Forelimb muscle (tissue), 1 donor: ENCODE measurements around the gene LRRC49. TPM values are rescaled to one million over a fixed set of nuclear protein-coding genes. Genes with fewer than 3 reads are reported as not detected.
"Not testable (repeated sequence)": the region's sequence is repeated elsewhere in the genome, so short reads cannot be mapped to it uniquely, and the experiment has no call there.

ENCODE experiments used
- DNase-seq: peaks from one replicate; pipeline ENCODE4 v3.0.0-alpha.2; 2013; ENCODE audit warnings: low read depth
- polyA plus RNA-seq: library from polyadenylated mRNA; unstranded; fragments of 120-200 nt; gene quantifications from one replicate; pipeline ENCODE4 v1.2.1, GENCODE V29; 2013; ENCODE audit not compliant: insufficient read length

Gene LRRC49
- polyA plus RNA-seq, 1 donor: 6.0 TPM

DNA sequence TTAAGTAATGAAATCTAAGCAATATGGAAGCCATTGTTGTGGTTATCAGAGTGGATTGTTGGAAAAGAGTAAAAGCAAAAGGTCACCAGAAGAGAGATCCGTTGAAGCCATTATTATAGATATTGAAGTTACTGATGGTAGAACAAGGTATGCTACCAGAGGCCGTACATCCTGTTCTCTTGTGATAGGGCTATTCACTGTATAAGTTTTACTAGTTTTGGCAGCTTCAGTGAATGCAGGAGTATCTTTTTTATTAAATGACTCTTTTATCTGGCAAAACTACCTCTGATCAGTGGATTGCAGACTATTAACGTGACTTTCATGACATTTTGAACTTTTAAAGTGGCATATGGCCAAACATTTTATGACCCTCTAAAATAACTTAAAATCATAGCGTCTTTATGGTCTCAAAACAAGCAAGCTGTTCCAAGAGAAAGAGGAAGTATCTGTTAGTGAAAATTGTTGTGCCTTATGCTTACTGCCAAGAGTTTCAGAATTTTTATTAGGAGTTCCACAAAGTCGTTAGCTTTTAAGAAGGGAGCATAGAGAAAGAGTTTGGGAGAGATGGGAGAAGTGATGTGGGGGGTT, 102.9 kb downstream of the LRRC49 start:
- DNase-seq: no peak

DNA sequence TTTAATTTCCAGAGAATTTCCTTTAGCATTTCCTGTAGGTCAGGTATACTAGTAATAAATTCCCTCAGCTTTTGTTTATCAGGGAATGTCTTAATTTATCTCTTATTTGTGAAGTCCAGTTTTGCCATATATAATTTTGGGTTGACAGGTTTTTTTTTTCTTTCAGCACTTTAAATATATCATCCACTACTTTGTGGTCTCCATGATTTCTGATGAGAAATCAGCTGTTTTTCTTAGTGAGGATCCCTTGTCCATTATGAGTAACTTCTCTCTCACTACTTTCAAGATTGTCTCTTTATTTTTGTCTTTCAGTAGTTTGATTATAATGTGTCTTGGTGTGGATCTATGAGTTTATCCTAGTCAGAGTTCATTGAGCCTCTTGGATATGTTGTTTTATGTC, 105.7 kb downstream of the LRRC49 start:
- DNase-seq: no peak

DNA sequence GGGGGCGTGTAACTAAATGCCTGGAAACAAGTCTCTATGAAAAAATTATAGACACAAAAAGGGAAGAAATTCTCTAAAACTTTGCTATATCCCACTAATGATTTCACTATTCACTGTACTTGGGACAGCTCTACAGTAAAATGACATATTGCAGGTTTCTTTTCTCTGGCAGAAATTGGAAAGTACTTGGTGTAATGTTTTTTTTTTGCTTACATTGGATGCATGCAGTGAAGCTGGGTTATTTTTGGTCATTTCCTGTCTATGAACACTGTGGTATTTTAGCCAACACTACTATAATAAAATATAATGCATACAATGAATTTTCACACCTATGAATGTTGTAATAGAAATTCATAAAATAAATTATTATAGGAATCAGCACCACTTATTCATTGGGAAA, 109.7 kb downstream of the LRRC49 start:
- no peak for DNase-seq

DNA sequence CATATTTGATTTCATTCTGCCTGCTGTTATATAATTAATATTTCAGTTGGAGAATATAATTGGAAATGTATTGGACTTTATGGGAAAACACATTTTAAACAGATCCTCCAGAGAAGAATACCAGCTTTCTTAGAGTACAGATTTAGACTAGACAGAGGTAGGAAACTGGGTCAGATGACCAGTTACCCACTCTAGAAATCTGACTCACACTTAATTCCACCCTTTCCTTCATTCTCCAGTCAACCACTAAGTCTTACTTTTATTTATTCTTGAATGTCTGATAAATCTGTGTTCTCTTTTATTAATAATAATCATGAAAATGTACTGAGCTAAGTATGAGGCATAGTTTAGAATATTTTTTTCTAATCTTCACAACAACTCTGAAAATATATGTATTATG, 110.7 kb downstream of the LRRC49 start:
- no peak for DNase-seq

DNA sequence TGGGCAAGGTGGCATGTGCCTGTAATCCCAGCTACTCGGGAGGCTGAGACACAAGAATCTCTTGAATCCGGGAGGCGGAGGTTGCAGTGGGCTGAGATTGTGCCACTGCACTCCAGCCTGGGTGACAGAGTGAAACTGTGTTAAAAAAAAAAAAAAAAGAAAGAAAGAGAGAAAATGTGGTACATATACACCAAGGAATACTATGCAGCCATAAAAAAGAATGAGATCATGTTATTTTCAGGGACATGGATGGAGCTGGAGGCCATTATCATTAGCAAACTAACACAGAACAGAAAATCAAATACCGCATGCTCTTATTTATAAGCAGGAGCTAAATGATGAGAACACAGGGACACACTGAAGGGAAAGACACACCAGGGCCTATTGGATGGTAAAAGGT, 111.9 kb downstream of the LRRC49 start:
- DNase-seq: not testable (repeated sequence)

DNA sequence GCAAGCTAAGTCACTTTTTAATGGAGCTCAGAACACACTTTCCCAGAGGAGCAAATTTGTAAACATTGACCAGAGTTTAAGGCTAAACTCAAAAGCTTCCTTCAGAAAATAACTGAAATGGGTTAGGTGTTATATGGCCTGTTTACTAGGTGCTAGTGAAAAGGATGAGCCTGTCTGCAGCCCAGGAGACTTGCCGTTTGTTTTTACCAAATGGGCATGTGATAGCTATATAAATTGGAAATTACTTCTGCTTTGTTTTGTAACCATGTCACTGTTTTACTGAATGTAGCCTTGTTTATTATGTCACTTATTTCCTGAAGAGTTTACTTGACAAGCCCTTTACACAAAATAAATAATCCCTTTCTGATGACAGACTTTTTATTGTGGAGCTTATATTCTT, 113.3 kb downstream of the LRRC49 start:
- DNase-seq: no peak

DNA sequence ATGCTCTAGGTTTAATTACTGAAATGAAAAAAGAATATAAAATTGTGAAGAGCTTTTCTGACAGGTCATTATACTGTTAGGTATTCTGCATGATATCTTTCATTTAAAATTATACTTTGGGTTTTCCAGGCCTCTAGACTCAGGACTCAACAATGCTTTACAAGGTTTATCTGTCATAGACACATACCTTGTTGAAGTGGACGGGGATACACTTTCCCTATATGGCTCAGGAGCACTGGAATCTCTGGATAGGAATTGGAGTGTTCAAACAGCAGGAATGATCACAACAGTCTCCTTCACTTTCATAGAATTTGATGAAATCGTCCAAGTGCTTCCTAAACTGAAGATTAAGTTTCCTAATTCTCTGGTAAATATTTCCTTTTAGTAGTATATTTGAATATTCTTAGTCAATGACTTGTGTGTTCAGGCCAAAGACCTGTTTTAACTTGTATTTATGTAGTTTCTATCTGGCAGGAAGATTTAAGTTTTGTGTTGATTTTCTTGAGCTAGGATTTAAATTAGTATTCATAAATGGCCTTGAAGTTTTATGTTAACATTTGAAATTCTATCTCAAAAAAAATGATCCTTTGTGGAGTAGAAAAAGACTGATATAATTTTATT, 115.7 kb downstream of the LRRC49 start:
- no peak for DNase-seq

DNA sequence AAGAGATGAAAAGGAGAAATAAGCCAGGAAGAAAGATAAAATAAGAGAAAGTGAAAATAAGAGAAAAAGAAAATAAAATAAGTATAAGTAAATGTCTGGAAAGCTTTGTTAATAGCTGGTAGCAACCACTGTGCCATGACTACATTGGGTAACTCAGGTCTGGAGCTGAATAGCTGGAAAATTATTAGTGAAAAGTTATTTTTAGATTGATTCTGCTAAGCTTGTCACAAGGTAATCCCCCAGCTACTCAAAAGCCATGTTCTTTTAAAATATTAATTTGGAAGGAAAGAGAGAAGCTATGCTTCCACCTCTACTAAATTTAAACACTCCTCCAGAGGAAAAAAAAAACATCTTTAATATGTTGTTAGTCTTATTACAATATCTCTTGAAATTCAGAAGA, 117.8 kb downstream of the LRRC49 start:
- DNase-seq: no peak

DNA sequence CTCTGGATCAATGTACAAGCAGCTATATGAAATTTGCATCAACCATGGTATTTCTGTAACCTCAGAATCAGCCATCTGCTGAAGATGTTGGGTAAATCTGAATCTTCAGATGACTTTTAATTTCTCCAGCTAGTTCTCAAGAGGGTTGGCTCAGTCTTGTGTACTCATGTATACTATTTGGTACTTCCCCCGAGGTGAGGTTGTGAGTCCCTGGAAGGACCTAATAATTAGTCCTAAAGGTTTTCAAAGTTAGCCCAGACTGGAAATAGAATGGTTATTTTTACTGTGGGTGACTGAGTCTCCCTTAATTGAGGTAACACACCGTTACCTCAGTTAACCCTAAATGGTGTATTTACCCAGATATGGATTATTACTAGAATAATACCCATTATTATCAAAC, 118.4 kb downstream of the LRRC49 start:
- no peak for DNase-seq

DNA sequence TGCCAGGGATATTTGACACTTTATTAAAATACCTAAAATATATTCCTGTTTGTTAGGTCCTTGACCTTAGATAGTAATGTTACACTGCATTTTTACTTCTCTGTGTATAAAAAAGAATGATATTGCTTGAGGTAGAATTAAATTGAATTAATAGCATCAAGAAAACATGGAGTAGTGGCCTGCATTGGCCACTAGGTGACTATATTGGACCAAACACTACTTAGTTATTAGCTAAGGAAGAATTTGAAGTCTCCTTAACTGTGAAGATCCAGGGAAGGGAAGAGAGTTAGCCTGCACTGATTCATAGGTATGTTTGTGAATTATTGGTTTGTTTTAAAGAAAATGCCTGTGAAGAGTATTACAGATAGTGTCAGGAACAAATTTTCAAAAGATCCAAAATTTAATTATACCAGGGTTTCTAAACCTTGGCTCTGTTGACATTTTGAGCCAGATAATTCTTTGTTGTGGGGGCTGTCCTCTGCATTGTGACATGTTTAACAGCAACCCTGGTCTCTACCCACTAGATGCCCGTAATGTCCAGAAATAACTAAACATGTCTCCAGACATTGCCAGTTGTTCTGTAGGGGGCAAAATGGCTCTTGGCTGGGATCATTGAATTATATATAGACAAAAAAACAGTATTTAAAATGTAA, 119.0 kb downstream of the LRRC49 start:
- no peak for DNase-seq

DNA sequence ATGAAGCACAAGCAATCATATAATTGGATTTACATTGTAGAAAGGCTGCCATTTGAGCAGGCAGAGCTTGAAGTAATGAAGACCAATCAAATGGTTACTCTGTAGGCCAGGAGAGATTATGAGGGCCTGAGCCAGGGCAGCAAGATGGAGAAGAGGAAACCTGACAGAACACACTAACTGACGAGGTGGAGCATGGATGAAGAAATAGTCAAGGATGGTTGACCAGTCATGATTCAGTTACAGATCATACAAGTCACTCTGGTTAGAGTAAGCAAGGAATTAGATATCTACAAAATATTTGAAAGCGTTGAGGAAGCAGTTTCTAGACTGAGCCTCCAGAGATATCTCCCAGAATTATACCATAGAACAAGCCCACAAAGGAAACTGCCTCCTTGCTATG, 120.8 kb downstream of the LRRC49 start:
- DNase-seq: no peak

DNA sequence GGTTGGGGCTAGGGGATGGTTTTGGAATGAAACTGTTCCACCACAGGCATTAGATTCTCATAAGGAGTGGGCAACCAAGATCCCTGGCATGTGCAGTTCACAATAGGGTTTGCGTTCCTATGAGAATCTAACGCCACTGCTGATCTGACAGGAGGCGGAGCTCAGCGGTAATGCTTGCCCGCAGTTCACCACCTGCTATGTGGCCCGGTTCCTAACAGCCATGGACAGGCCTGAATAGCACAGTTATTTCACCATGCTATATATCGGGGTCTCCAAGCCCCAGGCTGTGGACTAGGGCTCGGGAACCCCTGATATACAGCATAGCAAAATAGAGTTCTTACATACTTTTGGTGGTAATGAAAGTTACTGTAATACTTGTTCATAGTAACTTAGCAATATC, 122.7 kb downstream of the LRRC49 start:
- DNase-seq: no peak

DNA sequence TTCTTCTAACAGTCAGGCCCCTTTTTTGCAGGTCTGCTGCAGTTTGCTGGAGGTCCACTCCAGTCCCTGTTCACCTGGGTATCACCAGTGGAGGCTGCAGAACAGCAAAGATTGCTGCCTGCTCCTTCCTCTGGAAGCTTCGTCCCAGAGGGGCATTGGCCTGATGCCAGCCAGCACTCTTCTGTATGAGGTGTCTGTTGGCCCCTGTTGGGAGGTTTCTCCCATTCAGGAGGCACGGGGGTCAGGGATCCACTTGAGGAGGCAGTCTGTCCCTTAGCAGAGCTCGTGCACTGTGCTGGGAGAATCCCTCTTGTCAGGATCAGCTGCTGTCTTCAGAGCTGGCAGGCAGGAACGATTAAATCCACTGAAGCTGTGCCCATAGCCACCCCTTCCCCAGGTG, 138.6 kb downstream of the LRRC49 start:
- DNase-seq: not testable (repeated sequence)

DNA sequence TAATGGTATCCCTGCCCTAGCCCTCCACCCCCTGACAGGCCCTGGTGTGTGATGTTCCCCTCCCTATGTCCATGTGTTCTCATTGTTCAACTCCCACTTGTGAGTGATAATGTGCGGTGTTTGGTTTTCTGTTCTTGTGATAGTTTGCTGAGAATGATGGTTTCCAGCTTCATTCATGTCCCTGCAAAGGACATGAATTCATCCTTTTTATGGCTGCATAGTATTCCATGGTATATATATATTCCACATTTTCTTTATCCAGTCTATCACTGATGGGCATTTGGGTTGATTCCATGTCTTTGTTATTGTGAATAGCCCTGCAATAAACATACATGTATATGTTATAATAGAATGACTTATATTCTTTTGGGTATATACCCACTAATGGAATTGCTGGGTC, 142.9 kb downstream of the LRRC49 start:
- DNase-seq: not testable (repeated sequence)

DNA sequence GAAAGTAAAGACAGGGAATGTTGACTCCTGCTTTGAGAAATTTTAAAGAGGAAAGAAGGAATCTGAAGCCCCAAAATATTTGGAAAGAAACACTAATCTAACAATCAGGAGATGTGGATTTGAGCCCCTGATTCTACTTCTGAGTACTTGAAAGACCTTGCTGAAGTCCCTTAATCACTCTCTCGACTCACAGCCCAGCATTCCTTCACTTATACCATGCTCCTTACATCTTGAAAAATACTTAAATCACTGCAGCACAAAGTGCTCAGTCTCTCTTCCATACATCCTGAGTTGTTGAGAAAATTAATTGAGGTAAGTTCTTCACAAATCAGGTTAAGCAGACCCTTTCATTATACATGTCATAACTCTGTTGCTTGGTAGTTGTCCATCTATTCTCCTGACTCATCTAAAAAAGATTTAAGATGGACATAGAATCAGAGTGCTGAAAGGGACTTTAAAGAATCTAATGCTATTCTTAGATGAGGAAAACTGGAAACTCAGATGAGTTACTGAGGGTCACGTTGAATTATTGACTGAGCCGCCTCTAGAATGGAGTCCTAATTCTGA, 149.8 kb downstream of the LRRC49 start:
- no peak for DNase-seq

DNA sequence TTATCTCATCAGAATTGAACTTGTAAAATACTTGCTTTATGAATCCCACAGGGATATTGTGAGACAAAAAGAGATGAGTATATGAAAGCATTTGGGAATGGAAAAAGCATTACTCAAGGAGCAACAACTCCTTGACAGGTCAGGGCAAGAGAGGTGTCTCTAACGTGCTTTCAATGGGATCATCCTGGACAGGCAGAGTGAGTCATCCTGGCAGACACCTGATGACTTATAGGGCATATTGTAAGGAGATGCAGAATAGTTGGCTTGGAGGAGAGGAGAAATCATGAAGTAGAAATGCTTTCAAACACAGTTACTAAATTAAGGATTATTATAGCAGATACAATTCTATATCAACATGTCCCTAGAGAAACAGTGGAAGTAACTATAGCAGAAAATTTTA, 150.7 kb downstream of the LRRC49 start:
- no peak for DNase-seq

DNA sequence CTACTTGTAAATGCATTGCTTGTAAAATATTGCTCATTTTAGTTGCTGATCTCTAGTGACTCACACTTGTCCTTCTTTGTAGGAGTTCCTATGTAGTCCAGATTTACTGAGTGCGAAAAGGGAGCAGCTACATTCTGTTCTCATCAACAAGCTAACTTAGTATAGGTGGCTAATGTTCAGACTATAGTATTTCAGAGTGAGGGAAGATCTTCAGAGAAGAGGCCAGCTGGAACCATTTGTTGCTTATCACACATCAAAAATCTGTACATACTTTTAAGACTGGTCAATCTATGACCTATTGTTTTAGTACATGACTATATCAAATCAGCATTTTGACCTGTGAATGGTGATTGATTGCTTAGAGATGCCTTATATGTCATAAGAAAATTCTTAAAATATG, 151.4 kb downstream of the LRRC49 start:
- no peak for DNase-seq

DNA sequence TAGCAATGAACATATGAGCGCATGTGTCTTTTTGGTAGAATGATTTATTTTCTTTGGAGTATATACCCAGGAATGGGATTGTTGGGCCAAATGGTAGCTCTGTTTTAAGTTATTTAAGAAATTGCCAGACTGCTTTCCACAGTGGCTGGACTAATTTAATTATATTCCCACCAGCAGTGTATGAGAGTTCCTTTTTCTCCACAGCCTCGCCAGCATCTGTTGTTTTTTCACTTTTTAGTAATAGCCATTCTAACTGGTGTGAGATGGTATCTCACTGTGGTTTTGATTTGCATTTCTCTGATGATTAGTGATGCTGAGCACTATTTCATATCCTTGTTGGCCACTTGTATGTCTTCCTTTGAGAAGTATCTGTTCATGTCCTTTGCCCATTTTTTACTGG, 153.5 kb downstream of the LRRC49 start:
- not testable (repeated sequence) for DNase-seq

DNA sequence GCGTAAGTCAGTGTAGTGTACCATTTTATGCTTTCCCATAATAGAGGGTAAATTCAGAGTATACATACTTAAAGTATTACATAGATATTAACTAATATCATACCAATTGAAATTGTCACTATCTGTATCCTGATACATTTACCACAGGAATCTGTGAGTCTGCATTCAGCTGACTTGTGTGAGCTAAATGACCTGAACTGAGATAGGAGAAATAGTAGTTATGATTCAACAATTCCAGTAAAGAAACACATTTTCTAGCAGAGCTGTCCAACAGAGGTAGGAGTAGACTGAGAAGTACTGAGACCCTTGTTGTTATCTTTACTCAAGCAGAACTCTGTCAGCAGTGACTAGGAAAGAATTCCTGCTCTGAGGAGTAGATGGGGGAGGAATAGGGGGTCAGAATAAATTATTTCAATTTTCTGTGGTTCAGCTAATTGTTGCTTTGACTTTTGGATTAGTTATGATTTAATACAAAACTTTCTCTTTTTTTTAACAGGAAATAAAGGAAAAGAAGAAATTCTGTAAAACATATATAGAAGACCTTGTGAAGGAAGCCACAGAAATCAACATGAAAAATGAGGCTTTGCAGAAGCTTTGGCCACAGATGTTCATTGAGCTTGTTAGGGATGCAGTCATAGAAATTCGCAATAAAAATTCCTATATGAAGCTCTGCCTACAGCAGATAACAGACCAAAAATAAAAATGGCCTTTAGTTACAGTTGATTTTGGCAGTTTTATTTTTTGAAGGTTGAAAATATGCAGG, 156.5 kb downstream of the LRRC49 start:
- DNase-seq: no peak

DNA sequence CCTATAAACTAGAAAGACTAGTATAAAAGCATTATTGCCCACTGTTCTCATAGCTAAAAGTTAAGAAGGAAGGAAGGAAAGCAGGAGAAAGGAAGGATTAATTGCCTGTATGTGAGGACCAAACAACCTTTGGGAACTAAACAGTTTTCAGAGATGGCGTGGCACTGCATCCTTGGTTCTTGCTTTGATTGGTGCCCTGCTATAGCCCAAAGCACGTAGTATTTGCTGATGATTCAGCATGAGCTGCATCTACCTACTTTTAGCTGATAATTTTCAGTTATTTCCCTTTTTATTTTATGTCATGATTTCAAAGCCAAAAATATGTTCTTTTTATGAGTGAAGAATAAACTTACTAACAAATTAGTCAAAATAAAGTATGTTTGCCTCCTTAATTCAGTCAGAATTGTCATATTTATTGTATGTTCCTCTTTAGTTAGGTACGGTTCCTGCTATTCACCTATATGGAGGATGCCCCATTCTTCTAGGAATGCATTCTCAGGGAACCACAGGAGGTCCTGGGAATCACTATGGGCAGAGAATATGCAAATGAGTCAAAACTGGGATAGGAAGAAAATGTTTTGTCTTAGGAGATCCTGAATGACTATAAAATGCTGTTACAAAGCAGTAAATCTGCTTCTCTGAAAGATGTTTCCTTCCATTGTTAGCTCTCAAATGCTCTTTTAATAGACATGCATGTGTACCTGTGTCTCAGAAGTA, 157.2 kb downstream of the LRRC49 start:
- no peak for DNase-seq

DNA sequence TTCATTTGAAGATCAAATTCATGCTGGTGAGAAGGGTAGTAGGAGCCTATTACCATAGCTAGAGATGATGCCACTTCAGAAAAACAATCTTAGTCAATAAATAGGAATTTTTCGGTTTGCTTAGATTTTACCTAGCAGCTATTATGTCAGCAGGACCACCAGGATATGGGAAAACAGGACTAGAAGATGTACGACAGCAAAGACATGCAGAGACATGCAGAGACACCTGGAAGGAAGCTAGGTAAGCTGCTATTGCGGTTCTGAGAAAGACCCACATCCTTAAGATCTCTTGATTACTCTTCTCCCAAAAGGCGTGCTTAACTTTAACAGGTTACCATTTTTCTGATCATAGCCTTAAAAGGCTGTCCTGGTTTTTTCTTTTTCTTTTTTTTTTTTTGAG, 157.8 kb downstream of the LRRC49 start:
- no peak for DNase-seq

DNA sequence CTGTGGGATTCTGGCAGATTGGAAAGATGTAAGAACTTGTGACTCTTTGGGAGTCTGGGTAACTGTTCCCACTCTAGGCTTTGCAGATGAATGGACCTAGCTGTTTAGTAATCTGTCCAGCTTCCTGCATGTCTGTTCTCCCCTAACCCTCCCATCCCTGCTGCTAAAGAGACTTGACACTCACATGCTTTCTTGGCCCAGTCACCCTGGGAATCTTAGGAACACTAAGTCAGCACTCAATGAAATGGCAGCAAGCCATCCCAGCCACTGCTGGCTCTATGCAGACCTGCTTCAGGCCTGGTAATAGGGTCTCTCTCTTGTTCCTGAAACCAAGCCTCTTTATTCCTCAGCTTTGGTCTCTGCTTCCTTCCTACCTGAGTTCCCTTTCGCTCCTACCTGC, 158.9 kb downstream of the LRRC49 start:
- DNase-seq: no peak
